VCaP (cell line): ENCODE data around the gene ZDHHC14.

ENCODE experiments used
- H3K27ac ChIP-seq: fragments of 450-650 bp; 2 replicates; pipeline ENCODE4 v1.5.1; 2017
- CTCF ChIP-seq: fragments of 450-650 bp; conservative IDR thresholded peaks from 2 replicates; pipeline ENCODE4 v1.5.1; 2017; ENCODE audit warnings: mild to moderate bottlenecking, moderate library complexity

Gene ZDHHC14

GRCh38 chr6:157449610-157450009 is 68.6 kb downstream of the ZDHHC14 start:
- peak overlapping the region; percentile 67 for H3K27ac ChIP-seq
- no peak for TF ChIP-seq CTCF

GRCh38 chr6:157450931-157451742 is 70.1 kb downstream of the ZDHHC14 start:
- peak overlapping the region; percentile 67 for H3K27ac ChIP-seq
- no peak for TF ChIP-seq CTCF

GRCh38 chr6:157452096-157452495 is 71.1 kb downstream of the ZDHHC14 start:
- no peak overlapping the region for H3K27ac ChIP-seq
- TF ChIP-seq CTCF: no peak

- H3K27ac ChIP-seq: no peak overlapping the region
- TF ChIP-seq CTCF: no peak
These were observed 72.1 kb downstream of the ZDHHC14 start for GRCh38 chr6:157453131-157453530.

GRCh38 chr6:157453978-157454377 is 73.0 kb downstream of the ZDHHC14 start:
- no peak for TF ChIP-seq CTCF
- H3K27ac ChIP-seq: no peak overlapping the region

- H3K27ac ChIP-seq: no peak overlapping the region
These were observed 74.0 kb downstream of the ZDHHC14 start for GRCh38 chr6:157454762-157455714.

More at GRCh38 chr6:157454762-157455714, 74.0 kb downstream of the ZDHHC14 start:
- TF ChIP-seq CTCF: no peak
